HepG2 (cell line): Measurements from ENCODE around the gene LRRC8C. TPM values are rescaled to one million over a fixed set of nuclear protein-coding genes. Genes with fewer than 3 reads are reported as not detected.

Source experiments
- ATAC-seq: fragments of 200-7000 bp; cut with Tn5 transposase; 3 replicates; pipeline ENCODE4 v1.9.1; 2020; ENCODE audit warnings: mild to moderate bottlenecking, moderate library complexity
- BruUV-seq: library from RNA; stranded (reverse); fragments of 400-500 nt; replicated peaks from 2 replicates; lab custom pipeline; 2021; lab: Mats Ljungman, UMichigan
- CTCF ChIA-PET: fragments of 300-600 bp; formaldehyde crosslinking; extraction: SDS; loops from one replicate; lab custom pipeline; 2021; ENCODE audit warnings: low total read pairs, inconsistent platforms, low intra/inter-chr PET ratio; lab: Yijun Ruan, JAX
- POLR2A ChIA-PET: fragments of 350-600 bp; sonication (Branson Sonifier 250); formaldehyde crosslinking; loops from one replicate; lab custom pipeline; 2020; ENCODE audit warnings: antibody characterized with exemption, inconsistent platforms; lab: Yijun Ruan, JAX
- DNase-seq: peaks from one replicate; pipeline ENCODE4 v3.0.0-alpha.2; 2015; ENCODE audit warnings: low spot score
- FAIRE-seq: peaks from 3 replicates; lab custom pipeline; 2011; peaks lifted over from hg19 to GRCh38; lab: Jason Lieb, UNC
- H2AFZ ChIP-seq: one replicate; pipeline ENCODE4 v1.6.1; 2011; ENCODE audit warnings: low read length, inconsistent platforms
- H3K27ac ChIP-seq: fragments of 300-600 bp; 3 replicates; pipeline ENCODE4 v1.8.0; 2011; ENCODE audit warnings: mixed run types, mild to moderate bottlenecking, mixed read lengths, low read length, inconsistent platforms; ENCODE audit not compliant: insufficient read depth; ENCODE audit errors: extremely low read length
- H3K27me3 ChIP-seq, 2 experiments: fragments of 200-600 bp in 1 of 2; 2 replicates in 1 of 2; 3 replicates in 1 of 2; pipeline versions ENCODE4 v1.6.0 to v1.8.0; 2011; ENCODE audit warnings: low read length in 2 of 2, mild to moderate bottlenecking in 2 of 2, moderate library complexity in 2 of 2, inconsistent platforms in 1 of 2; ENCODE audit not compliant: insufficient read depth in 2 of 2, control insufficient read depth in 1 of 2
- H3K36me3 ChIP-seq, 2 experiments: fragments of 200-600 bp in 1 of 2; replicated peaks in 1 of 2; 2 replicates in 1 of 2; 3 replicates in 1 of 2; pipeline versions ENCODE4 v1.5.1 to v1.8.0; 2011; ENCODE audit warnings: low read length in 2 of 2, inconsistent platforms in 1 of 2; ENCODE audit not compliant: insufficient read depth in 2 of 2, control insufficient read depth in 1 of 2
- H3K4me1 ChIP-seq: 2 replicates; pipeline ENCODE4 v1.5.1; 2012; ENCODE audit warnings: low read length, inconsistent platforms; ENCODE audit not compliant: insufficient read depth
- H3K4me2 ChIP-seq: 2 replicates; pipeline ENCODE4 v1.6.0; 2011; ENCODE audit warnings: low read depth, low read length, inconsistent platforms
- H3K4me3 ChIP-seq, 3 experiments: fragments of 200-600 bp in 1 of 3; sonication (generic), shearing (Covaris generic) in 1 of 3; replicated peaks in 1 of 3; 2 replicates each; pipeline ENCODE4 v1.5.1; 2011 to 2016; ENCODE audit warnings: low read length in 3 of 3, inconsistent platforms in 2 of 3, low read depth in 2 of 3, mild to moderate bottlenecking in 2 of 3, control low read depth in 1 of 3, mixed read lengths in 1 of 3; ENCODE audit not compliant: insufficient read depth in 1 of 3
- H3K79me2 ChIP-seq: one replicate; pipeline ENCODE4 v1.6.1; 2011; ENCODE audit warnings: low read length, inconsistent platforms; ENCODE audit not compliant: insufficient read depth
- H3K9ac ChIP-seq: 2 replicates; pipeline ENCODE4 v1.6.0; 2011; ENCODE audit warnings: mild to moderate bottlenecking, low read depth, low read length, inconsistent platforms; ENCODE audit not compliant: insufficient read depth
- H3K9me3 ChIP-seq: 2 replicates; pipeline ENCODE4 v1.5.1; 2012; ENCODE audit warnings: mild to moderate bottlenecking, low read length
- H4K20me1 ChIP-seq: 2 replicates; pipeline ENCODE4 v1.6.0; 2011; ENCODE audit warnings: inconsistent platforms, mild to moderate bottlenecking, low read length, moderate library complexity; ENCODE audit not compliant: insufficient read depth
- ARNT ChIP-seq: fragments of 450-650 bp; IDR thresholded peaks from 2 replicates; pipeline ENCODE4 v1.6.1; 2017
- ATF7 ChIP-seq, 2 experiments: fragments of 450-650 bp in 1 of 2; sonication (generic) in 1 of 2; formaldehyde crosslinking in 1 of 2; IDR thresholded peaks; 2 replicates each; pipeline versions ENCODE4 v1.4.0 to v1.6.1; 2016 to 2020; ENCODE audit warnings: antibody characterized with exemption in 1 of 2, mild to moderate bottlenecking in 1 of 2, missing genetic modification reagents in 1 of 2
- CEBPZ ChIP-seq: IDR thresholded peaks from 2 replicates; pipeline ENCODE4 v1.6.1; 2012; ENCODE audit warnings: low read length, improper control_type of control experiment
- DNMT3B ChIP-seq: conservative IDR thresholded peaks from 2 replicates; pipeline ENCODE4 v1.6.1; 2016; ENCODE audit warnings: missing biosample characterization, control low read depth
- HMGA1 ChIP-seq: sonication (generic); formaldehyde crosslinking; conservative IDR thresholded peaks from 2 replicates; pipeline ENCODE4 v1.4.0; 2020; ENCODE audit warnings: missing genetic modification reagents
- IRF9 ChIP-seq: sonication (generic); formaldehyde crosslinking; IDR thresholded peaks from 2 replicates; pipeline ENCODE4 v1.8.0; 2022; ENCODE audit warnings: missing genetic modification reagents, mild to moderate bottlenecking, borderline replicate concordance
- SRSF4 ChIP-seq: fragments of 200-400 bp; formaldehyde crosslinking; IDR thresholded peaks from one replicate; pipeline ENCODE4 v1.6.1; 2018; ENCODE audit warnings: mild to moderate bottlenecking, low read depth, low read length, moderate library complexity; ENCODE audit not compliant: poor library complexity, severe bottlenecking
- ZBTB14 ChIP-seq: sonication (generic); formaldehyde crosslinking; IDR thresholded peaks from 2 replicates; pipeline ENCODE4 v1.4.0; 2020; ENCODE audit warnings: missing genetic modification reagents
- ZNF543 ChIP-seq: sonication (generic); formaldehyde crosslinking; IDR thresholded peaks from 2 replicates; pipeline ENCODE4 v1.4.0; 2020; ENCODE audit warnings: mild to moderate bottlenecking, missing genetic modification reagents
- WGBS: methylation state at CpG from one replicate; pipeline ENCODE4 v1.1.6; 2017; ENCODE audit warnings: low lambda C conversion rate; 5-methylcytosine and 5-hydroxymethylcytosine counted together
- in situ Hi-C: cut with HindIII; loops from 2 replicates; pipeline ENCODE4 v1.10.0; 2017; ENCODE audit warnings: low pct_unique_long_range_greater_than_20kb; ENCODE audit not compliant: extremely low pct_ligation_motif_present
- intact Hi-C: fragments of 100-400 bp; cut with micrococcal nuclease; formaldehyde crosslinking; loops from one replicate; pipeline ENCODE4 v1.10.0; 2022; ENCODE audit not compliant: unreplicated experiment
- polyA plus RNA-seq, 8 experiments: library from polyadenylated mRNA; depleted of rRNA in 3 of 8; stranded (reverse) in 7 of 8; unstranded in 1 of 8; fragments of >200 nt; fragmentation: Illumina TruSeq in 4 of 8; extraction: Trizol in 4 of 8; gene quantifications; 2 replicates each; pipeline versions ENCODE4 v1.2.1 to v1.2.3, GENCODE V29; 2011 to 2016; ENCODE audit warnings: low read depth in 4 of 8, missing spikeins in 1 of 8, mixed read lengths in 1 of 8; ENCODE audit not compliant: insufficient read depth in 1 of 8
- total RNA-seq, 5 experiments: library from RNA; depleted of rRNA; stranded (reverse); fragments of >200 nt; fragmentation: Illumina TruSeq; extraction: Trizol; gene quantifications; 2 replicates each; pipeline ENCODE4 v1.2.3, GENCODE V29; 2016; ENCODE audit warnings: low read depth in 1 of 5
- TF ChIP-seq, protein P1 (sequence below): sonication (generic); formaldehyde crosslinking; IDR thresholded peaks from 2 replicates; pipeline ENCODE4 v1.5.0; 2020; ENCODE audit warnings: mild to moderate bottlenecking, missing genetic modification reagents

LRRC8C gene
- total and polyA plus RNA-seq, 2 of the 13 experiments (the other 11 are each of a cell fraction or from before 2014, with no cell fraction given): 0.22 to 0.32 TPM

- intact Hi-C loops (no loop called here), in situ Hi-C loops (no loop called here)
- DNase-seq: no peak
- POLR2A ChIA-PET: no interaction called here
- H3K27me3 ChIP-seq: no peaks in the 10 kb centered on the region
- H3K4me1 ChIP-seq: no peaks in the 10 kb centered on the region
- no peak overlapping the region for H3K9ac ChIP-seq
- no peak overlapping the region for H3K4me2 ChIP-seq
- CTCF ChIA-PET: no interaction called here
- no peak overlapping the region for H3K27ac ChIP-seq
- H3K9me3 ChIP-seq: no peaks in the 10 kb centered on the region
- H3K79me2 ChIP-seq: no peaks in the 10 kb centered on the region
- no peaks in the 10 kb centered on the region for H4K20me1 ChIP-seq
- no peak for FAIRE-seq
- no peak overlapping the region for H2AFZ ChIP-seq
- H3K4me3 ChIP-seq: no peak overlapping the region
- WGBS: 60% methylated on average over 2 of the region's 2 CpGs
- H3K36me3 ChIP-seq: no peaks in the 10 kb centered on the region
- TF ChIP-seq ZNF543 (CRISPR knock-in tag): no peak
- TF ChIP-seq, protein P1, sequence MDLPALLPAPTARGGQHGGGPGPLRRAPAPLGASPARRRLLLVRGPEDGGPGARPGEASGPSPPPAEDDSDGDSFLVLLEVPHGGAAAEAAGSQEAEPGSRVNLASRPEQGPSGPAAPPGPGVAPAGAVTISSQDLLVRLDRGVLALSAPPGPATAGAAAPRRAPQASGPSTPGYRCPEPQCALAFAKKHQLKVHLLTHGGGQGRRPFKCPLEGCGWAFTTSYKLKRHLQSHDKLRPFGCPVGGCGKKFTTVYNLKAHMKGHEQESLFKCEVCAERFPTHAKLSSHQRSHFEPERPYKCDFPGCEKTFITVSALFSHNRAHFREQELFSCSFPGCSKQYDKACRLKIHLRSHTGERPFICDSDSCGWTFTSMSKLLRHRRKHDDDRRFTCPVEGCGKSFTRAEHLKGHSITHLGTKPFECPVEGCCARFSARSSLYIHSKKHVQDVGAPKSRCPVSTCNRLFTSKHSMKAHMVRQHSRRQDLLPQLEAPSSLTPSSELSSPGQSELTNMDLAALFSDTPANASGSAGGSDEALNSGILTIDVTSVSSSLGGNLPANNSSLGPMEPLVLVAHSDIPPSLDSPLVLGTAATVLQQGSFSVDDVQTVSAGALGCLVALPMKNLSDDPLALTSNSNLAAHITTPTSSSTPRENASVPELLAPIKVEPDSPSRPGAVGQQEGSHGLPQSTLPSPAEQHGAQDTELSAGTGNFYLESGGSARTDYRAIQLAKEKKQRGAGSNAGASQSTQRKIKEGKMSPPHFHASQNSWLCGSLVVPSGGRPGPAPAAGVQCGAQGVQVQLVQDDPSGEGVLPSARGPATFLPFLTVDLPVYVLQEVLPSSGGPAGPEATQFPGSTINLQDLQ (CRISPR knock-in tag): no peak
- TF ChIP-seq ZBTB14 (CRISPR knock-in tag): no peak
- BruUV-seq: no TSS peak
- no peak for ATAC-seq
These were observed 19.5 kb downstream of the LRRC8C start for GRCh38 chr1:89652373-89652772.

GRCh38 chr1:89657886-89658285 lies 25.0 kb downstream of the LRRC8C start:
- Histone ChIP-seq H3K9me3 (no peaks in the 10 kb centered on the region), H2AFZ (no peak overlapping the region), H3K9ac (no peak overlapping the region), H3K36me3 (no peaks in the 10 kb centered on the region), H3K4me2 (no peak overlapping the region), H3K4me3 (no peak overlapping the region), H3K27ac (no peak overlapping the region), H3K4me1 (no peaks in the 10 kb centered on the region), H4K20me1 (no peaks in the 10 kb centered on the region), H3K79me2 (no peaks in the 10 kb centered on the region), H3K27me3 (no peaks in the 10 kb centered on the region)
- FAIRE-seq (no peak), ATAC-seq (no peak), DNase-seq (no peak)
- ChIA-PET CTCF (no interaction called here), POLR2A (no interaction called here)
- in situ Hi-C loops: no loop called here
- no TSS peak for BruUV-seq
- intact Hi-C loops: no loop called here
- WGBS: 34% methylated on average over 3 of the region's 3 CpGs
- TF ChIP-seq HMGA1 (CRISPR knock-in tag) (no peak), DNMT3B (CRISPR knock-in tag) (no peak), IRF9 (CRISPR knock-in tag) (no peak), SRSF4 (no peak), CEBPZ (no peak), ATF7 (IDR thresholded peaks at IDR 0.05) (no peak), ATF7 (CRISPR knock-in tag; IDR thresholded peaks at IDR 0.05) (no peak), ARNT (no peak)
